ENCODE results near the gene TGFBR3.

GRCh38 chr1:91876040-91876470, 9.9 kb downstream of the TGFBR3 start:
- TF ChIP-seq CTCF (IDR thresholded peaks at IDR 0.05; ENCODE audit: borderline replicate concordance, extremely low read depth, low read length, poor library complexity, severe bottlenecking) (no peak), EZH2 (IDR thresholded peaks at IDR 0.05; ENCODE audit: borderline replicate concordance, low read depth, low read length, severe bottlenecking) (no peak)

Measured in DND-41 (cell line).